Measurements from ENCODE around the gene BRD8.

The BRD8 gene

GRCh38 chr5:138105709-138106108, 72.7 kb downstream of the BRD8 start:
- TF ChIP-seq, protein P1, sequence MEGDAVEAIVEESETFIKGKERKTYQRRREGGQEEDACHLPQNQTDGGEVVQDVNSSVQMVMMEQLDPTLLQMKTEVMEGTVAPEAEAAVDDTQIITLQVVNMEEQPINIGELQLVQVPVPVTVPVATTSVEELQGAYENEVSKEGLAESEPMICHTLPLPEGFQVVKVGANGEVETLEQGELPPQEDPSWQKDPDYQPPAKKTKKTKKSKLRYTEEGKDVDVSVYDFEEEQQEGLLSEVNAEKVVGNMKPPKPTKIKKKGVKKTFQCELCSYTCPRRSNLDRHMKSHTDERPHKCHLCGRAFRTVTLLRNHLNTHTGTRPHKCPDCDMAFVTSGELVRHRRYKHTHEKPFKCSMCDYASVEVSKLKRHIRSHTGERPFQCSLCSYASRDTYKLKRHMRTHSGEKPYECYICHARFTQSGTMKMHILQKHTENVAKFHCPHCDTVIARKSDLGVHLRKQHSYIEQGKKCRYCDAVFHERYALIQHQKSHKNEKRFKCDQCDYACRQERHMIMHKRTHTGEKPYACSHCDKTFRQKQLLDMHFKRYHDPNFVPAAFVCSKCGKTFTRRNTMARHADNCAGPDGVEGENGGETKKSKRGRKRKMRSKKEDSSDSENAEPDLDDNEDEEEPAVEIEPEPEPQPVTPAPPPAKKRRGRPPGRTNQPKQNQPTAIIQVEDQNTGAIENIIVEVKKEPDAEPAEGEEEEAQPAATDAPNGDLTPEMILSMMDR (IDR thresholded peaks at IDR 0.05): no peak

GRCh38 chr5:138103319-138103637, 75.2 kb downstream of the BRD8 start:
- TF ChIP-seq, protein P1 (IDR thresholded peaks at IDR 0.05): no peak

DNA sequence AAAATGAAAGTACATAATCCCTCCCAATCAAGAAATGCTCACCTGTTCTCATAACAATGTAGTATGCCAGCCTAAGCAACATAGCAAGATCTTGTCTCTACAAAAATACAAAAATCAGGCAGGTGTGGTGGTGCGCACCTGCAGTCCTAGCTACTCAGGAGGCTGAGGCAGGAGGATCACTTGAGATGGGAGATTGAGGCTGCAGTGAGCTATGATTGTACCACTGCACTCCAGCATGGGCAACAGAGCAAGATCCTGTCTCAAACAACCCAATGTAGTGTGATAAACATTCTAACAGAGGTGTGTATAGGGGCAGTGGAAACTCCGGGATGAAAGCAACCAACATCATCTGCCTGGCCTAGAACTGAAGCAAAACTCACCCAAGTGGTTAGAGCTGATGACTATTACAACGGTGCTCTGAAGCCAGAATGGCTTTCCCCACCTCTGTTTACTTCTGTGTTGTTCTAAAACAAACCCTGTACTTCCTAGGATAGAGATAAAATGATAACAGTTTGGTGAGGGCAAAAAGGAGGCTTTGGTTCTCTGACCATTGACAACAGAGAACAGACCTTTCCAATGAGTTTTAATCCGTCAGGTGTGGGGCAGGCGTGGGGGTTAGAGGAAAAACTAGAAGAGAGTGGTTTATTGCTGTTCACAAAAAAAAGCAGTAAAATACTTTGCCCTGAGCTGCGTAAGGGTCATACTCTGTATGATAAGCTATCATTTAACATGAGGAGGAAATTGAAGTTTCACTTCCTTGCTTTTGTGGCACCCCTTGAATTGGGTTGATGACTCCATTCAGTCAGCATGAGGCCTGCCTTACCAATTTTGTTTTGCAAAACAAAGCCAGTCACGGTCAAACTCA, 75.7 kb downstream of the BRD8 start:
- TF ChIP-seq, protein P1 (IDR thresholded peaks at IDR 0.05): no peak

DNA sequence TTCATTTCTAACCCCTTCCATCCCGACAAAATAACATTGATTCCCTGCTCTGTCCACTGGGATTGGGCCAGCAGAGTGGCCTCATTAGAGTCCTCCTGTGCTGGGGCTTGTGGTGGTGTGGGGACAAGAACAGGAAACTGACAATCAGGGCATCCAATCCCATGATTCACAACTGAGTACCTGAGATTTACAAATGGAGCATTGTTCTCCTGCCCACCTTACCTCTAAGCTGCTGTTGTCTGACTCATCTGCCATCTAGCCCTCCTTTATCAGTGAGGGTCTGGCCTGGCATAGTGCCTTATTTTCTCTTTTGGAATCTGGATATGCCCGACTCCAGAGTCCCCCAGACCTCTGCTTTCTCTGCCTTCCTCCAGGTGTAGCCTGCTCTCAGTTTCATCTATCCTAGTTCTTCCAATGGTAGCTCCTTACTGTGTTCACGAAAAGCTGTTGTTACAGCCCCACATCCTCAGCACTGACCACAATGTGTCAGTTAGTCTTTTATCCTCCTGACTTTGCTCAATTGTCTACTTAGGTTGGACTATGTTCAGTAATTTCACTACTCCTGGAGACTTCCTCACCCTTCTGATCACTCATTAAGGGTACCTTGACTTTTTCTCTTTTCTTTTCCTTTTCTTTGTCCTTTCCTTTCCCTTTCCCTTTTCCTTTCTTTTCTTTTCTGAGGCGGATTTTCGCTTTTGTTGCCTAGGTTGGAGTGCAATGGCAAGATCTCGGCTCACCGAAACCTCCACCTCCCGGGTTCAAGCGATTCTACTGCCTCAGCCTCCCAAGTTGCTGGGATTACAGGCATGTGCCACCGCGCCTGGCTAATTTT, 81.2 kb downstream of the BRD8 start:
- TF ChIP-seq, protein P1 (IDR thresholded peaks at IDR 0.05): no peak

DNA sequence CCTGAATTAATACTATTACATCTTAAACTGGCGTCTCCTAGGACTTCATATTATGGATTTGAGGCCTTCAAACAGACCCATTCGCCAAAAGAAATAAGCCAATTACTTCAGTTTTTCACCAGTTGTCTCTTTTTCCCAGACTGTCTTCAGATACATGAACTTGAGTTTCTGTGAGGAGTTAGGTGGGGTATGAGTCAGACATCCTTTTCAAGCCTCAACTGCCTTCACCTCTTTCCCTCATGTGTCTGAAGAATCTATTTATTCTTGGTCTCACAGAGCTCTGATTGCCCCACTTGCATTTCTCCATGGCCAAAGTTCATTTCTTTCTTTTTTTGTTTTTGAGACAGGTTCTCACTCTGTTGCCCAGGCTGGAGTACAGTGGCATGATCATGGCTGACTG, 82.1 kb downstream of the BRD8 start:
- TF ChIP-seq, protein P1 (IDR thresholded peaks at IDR 0.05): no peak

DNA sequence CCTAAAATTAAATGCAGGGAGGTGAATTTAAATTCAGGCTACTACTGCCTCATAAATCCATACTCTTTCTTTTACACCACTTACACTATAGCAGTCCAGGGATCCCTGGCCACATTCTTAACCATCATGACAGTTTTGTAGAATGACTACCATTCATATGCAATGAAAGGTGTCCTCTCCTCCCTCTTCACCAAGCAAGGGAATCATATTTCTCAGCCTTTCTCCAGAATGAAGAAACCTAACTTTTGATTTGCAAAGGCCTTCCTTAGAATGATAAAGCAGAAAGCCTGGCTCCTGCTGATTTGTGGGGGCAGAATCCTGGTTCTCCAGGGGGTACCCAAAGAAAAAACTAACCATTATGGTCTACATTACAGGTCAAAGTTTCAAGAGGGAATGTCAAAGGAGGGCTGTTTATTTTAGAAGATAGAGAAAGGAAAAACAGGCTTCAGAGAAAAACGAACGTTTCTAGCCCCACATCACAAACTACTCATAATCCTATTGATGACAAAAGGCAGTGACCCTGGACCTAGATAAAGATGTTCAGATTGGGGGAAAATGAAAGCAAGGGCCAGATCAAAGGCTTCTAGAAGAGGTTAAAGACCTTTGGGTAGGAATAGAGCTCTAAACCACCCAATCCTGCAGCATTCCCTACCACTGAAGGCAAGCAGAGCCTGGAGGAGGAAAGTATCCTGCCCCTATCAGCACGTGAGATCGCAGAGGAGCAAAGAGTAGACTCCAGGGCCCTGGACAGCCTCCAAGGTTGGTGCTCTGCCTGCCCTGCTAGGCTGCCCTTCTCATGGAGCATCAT, 83.1 kb downstream of the BRD8 start:
- TF ChIP-seq, protein P1 (IDR thresholded peaks at IDR 0.05): no peak

- TF ChIP-seq, protein P1 (IDR thresholded peaks at IDR 0.05): no peak
Measured at GRCh38 chr5:138093036-138093435, 85.4 kb downstream of the BRD8 start.

All from LNCAP (cell line).